HG03460 (cell line): Measurements from ENCODE around the gene IPO5.
A peak's percentile ranks its signal among the peaks of the same experiment; 100 is the strongest.
"Not testable (repeated sequence)": the region's sequence is repeated elsewhere in the genome, so short reads cannot be mapped to it uniquely, and the experiment has no call there.

ENCODE experiments used
- ATAC-seq: cut with Tn5 transposase; IDR thresholded peaks from one replicate; pipeline ENCODE4 v1.9.1; 2021; ENCODE audit not compliant: unreplicated experiment

Gene IPO5

GRCh38 chr13:97948041-97948440, 5.4 kb upstream of the IPO5 start:
- ATAC-seq, result no peak

DNA sequence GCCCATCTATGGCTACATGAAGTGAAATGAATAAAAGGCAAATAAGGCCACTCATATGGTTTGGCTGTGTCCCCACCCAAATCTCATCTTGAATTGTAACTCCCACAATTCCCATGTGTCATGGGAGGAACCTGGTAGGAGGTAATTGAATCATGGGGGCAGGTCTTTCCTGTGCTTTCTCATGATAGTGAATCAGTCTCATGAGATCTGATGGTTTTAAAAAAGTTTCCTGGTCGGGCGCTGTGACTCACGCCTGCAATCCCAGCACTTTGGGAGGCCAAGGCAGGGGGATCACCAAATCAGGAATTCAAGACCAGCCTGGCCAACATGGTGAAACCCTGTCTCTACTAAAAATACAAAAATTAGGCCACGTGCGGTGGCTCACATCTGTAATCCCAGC, 4.2 kb upstream of the IPO5 start:
- ATAC-seq, result not testable (repeated sequence)

DNA sequence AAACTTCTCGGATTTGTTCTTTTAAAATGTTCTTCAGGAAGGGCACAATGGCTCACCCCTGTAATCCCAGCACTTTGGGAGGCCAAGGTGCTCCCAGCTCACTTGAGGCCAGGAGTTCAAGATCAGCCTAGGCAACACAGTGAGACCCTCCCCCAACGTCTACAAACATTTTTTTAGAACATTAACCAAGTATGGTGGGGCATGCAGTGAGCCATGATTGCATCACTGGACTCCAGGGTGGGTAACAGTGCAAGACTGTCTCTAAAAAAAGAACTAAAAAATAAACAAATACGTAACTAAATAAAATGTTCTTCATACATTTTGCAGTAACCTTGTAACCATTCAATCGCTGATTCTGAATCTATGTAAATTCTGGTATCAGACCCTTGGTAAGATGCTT, 2.1 kb upstream of the IPO5 start:
- ATAC-seq, result no peak

DNA sequence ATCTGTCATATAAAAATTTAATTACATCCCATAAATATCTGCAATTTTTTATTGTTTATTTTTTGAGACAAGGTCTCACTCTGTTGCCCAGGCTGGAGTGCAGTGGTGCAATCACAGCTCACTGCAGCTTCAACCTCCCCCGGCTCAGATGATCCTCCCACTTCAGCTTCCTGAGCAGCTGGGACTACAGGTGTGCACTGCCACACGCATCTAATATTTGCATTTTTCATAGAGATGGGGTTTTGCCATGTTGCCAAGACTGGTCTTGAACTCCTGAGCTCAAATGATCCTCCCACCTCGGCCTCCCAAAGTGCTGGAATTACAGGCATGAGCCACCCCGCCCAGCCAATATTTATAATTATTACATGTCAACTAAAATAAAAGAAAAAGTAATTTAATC, 644 bp upstream of the IPO5 start:
- ATAC-seq, result peak; percentile 80

DNA sequence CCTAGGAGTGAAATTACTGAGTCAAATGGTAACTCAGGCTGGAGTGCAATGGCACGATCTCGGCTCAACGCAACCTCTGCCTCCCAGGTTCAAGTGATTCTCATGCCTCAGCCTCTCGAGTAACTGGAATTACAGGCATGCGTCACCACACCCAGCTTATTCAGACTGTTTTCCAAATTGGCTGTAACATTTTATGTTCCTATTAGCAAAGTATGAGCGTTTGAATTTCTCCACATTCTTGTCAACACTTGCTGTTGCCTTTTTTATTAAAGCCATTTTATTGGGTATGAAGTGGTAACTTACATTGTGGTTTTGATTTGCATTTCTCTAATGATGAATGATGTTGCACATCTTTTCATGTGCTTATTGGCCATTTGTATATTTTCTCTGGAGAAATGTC, 7.9 kb downstream of the IPO5 start:
- no peak for ATAC-seq

DNA sequence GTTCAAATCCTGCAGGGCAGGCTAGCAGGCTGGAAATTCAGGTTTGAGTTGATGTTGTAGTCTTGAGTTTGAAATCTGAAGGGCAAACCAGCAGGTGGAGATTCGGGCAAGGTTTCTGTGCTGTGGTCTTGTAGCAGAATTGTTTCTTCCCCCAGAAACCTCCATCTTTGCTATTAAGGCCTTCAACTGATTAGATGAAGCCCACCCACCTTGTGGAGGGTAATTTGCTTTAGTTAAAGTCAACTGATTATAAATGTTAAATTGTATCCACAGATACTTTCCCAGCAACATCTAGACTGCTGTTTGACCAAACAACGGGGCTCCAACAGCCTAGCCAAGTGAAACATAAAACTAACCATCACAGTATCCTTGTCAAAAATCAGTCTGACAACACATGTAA, 9.4 kb downstream of the IPO5 start:
- no peak for ATAC-seq

- no peak for ATAC-seq
These were observed 13.8 kb downstream of the IPO5 start for GRCh38 chr13:97967226-97967625.

DNA sequence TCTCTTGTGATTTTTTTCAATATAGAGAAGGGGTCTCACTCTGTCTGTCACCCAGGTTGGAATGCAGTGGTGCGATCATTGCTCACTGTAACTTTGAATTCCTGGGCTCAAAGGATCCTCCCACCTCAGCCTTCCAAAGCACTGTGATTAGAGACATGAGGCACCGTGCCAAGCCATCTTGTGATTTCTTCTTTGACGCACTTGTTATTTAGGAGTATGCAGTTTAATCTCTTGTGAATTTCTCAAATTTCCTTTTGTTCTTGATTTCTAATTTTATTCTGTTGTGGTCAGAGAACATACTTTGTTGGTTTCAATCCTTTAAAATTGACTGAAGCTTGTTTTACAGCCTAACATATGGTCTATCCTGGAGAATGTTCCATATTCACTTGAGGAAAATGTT, 14.5 kb downstream of the IPO5 start:
- no peak for ATAC-seq

- no peak for ATAC-seq
These were observed 18.0 kb downstream of the IPO5 start for GRCh38 chr13:97971519-97971918.

- no peak for ATAC-seq
These were observed 21.3 kb downstream of the IPO5 start for GRCh38 chr13:97974773-97975172.

DNA sequence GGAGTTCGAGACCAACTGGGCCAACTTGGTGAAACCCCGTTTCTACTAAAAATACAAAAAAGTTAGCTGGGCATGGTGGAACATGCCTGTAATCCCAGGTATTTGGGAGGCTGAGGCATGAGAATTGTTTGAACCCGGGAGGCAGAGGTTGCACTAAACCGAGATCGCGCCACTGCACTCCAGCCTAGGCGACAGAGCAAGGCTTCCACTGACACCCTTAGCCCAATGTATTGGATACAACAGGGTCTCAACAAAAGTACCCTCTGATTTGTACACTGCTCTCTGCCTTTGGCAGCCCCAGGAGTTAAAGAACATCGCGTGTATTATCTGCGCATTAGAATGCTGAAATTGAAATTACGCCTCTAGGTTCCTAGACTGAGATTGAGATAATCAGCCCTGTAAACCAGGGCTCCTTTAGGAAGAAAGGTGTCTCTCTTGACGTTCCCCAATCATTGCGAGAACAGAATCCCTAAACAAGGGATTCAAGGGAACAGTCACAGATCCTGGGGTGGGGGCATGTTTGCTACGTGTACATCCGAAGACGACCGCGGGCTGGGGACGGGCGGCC, 21.9 kb downstream of the IPO5 start:
- ATAC-seq, result no peak

- peak; percentile 83 for ATAC-seq
These were observed 22.6 kb downstream of the IPO5 start for GRCh38 chr13:97975848-97976609.

DNA sequence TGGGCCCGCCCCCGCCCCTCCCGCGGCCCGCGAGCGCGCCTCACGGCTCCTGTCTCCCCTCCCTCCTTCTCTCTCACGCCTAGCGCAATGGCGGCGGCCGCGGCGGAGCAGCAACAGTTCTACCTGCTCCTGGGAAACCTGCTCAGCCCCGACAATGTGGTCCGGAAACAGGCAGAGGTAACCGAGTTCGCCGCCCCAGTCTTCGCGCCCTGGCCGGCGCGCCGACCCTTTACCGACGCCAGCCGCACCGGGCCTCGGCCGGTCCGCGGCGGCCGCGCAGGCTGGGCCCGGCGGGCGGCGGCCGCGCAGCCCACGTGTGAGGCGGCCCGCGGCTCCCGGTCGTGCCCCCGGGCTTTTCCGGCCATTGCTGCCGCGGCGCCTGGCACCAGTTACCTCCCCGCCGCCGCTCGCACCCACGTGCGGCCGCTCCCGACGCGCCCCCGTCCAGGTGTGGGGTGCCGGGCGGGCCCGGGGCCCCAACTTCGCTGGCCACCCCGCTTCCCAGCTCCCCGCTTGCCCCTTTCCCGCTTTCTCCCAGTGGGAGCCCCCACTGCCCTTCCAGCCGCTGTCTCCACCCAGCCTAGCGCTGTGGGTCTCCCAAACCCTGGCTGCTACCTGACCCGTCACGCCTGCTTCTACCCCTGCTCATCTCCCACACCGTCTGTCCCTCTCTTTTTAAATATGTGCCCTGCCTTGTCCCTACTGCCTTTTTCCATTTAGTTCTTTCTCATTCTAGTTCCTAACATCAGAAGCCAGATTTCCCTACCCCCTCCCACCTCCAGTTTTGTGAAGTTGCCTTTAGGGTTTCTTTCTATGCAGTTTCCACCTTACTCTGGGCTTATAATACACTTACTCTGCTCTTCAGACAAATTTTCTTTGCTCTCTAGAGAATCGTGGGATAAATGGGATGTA, 23.4 kb downstream of the IPO5 start:
- peak; percentile 43 for ATAC-seq

DNA sequence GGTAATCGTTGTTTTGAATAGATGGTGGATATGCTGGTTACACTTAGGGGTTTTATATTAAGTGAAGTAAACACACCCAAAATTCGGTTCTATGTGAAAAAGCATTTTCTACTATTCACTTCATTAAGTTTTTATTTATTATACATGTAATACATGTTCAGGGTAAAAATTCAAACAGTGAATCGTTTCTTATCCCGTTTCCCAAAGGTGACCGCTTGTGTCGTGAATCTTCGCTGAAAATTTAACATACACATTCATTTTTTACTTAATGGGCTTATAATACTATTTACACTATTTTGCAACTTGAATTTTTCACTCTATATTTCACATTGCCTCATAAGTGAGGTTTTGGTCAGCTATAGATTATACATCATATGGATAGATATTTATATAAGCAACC, 24.5 kb downstream of the IPO5 start:
- no peak for ATAC-seq

DNA sequence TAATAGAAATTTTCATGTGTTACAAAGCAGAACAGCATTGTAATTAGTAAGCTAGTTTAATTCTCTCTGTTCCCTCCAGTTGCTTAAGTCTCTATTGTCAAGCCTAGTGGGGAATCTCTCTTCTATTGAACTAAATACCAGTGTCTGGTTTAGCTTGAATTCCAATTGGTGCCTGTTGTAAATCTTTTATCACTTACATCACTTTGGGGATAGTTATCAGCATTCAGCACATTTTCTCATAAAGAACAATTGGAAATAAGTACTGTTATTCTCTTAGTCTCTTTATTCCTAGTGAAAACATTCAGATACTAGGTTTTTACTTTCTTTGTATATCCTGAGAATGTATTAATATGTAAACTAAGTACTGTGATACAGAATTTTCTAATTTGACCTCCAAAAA, 25.2 kb downstream of the IPO5 start:
- no peak for ATAC-seq

GRCh38 chr13:97979051-97979450, 25.6 kb downstream of the IPO5 start:
- ATAC-seq, result no peak

GRCh38 chr13:97979556-97979955, 26.1 kb downstream of the IPO5 start:
- ATAC-seq, result no peak

DNA sequence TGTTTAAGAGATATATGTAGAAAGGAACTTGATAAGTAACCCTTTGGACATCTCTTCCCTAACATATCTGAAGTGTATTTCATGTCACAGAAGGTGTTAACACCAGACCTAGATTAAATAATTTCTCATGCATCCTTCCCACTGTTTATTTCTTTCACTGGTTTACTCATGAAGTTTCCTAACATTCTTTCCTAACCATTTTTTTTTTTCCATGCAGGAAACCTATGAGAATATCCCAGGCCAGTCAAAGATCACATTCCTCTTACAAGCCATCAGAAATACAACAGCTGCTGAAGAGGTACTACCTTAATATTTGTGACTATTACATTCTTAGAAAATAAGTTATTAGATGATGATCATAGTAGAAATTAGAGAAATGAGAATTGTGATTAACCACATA, 28.8 kb downstream of the IPO5 start:
- ATAC-seq, result no peak

DNA sequence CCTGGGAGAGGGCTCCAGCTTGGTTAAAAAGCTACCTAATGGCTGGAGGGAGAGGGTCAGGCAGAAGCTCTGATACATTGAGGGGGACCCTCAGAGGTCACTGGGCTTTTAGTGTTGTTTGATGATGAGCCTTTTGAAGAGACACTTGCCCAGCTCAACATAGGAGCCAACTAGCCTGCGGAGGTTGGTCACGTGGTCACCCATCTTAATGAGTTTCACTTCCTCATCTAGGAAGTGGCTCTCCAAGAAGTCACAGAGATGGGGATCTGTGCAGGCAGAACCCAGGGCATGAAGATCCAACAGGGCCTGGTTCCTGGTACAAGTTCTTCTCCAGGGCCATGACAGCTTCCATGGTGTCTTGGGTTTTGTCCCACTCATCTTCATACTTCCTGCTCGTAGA, 33.4 kb downstream of the IPO5 start:
- peak; percentile 89 for ATAC-seq

- no peak for ATAC-seq
These were observed 46.2 kb downstream of the IPO5 start for GRCh38 chr13:97999653-98000052.

DNA sequence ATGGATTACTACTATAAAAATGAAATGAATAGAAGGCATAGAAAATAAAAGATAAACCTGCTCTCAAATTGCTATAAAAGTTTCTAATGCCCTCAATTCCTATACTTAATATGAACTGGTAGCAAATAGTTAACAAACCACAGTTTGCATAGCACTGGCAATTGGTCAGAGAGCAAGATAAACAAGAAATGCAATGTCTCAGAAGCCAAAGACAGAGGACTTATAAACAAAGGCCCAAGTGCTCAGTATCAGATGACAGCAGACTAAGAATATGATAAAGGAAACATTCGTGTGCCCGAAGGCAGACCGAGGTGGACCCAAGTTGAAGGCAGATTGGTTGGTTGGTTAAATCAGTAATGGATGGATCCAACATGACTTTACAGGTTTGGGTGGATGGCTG, 50.6 kb downstream of the IPO5 start:
- ATAC-seq, result no peak

DNA sequence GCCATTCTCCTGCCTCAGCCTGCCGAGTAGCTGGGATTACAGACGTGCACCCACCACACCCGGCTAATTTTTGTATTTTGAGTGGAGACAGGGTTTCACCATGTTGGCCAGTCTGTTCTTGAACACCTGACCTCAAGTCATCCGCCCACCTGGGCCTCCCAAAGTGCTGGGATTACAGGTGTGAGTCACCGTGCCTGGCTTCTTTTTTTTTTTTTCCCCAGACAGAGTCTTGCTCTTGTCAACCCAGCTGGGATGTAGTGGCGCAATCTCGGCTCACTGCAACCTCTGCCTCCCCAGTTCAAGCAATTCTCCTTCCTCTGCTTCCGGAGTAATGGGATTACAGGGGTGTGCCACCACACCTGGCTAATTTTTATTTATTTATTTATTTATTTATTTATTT, 51.5 kb downstream of the IPO5 start:
- not testable (repeated sequence) for ATAC-seq
